ENCODE results near the gene FEZ2.
"Not testable (repeated sequence)": the region's sequence is repeated elsewhere in the genome, so short reads cannot be mapped to it uniquely, and the experiment has no call there.

Gene FEZ2, protein sequence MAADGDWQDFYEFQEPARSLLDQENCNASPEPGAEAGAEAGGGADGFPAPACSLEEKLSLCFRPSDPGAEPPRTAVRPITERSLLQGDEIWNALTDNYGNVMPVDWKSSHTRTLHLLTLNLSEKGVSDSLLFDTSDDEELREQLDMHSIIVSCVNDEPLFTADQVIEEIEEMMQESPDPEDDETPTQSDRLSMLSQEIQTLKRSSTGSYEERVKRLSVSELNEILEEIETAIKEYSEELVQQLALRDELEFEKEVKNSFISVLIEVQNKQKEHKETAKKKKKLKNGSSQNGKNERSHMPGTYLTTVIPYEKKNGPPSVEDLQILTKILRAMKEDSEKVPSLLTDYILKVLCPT

GRCh38 chr2:36597532-36598377, at the start of gene FEZ2:
Gene FEZ2 (minus strand): TSS chr2:36598168. CDS start chr2:36598142, 26 bp downstream.
- no peak for DNase-seq

GRCh38 chr2:36634981-36635597, 37.1 kb upstream of the FEZ2 start:
- no peak for DNase-seq

GRCh38 chr2:36633470-36634092, 35.6 kb upstream of the FEZ2 start:
- DNase-seq: no peak

DNA sequence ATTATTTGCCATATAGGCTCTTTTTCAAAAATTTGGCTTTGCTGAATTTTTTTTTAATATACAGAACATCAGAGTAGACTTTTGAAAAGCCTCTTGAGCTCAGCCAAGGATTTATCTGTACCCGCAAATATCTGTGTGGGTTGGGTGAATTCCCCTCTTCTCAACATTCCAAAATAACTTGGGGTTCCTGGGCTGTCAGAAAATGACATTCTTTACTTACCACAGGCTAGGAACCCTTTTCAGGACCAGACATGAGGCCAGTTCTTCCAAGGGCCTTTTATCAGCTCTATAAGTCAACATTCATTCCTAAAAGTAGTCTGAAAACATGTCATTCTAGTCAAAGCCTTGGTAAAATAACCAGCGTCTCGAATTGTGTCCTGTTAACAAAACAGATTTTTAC, 28.8 kb upstream of the FEZ2 start:
- no peak for DNase-seq

DNA sequence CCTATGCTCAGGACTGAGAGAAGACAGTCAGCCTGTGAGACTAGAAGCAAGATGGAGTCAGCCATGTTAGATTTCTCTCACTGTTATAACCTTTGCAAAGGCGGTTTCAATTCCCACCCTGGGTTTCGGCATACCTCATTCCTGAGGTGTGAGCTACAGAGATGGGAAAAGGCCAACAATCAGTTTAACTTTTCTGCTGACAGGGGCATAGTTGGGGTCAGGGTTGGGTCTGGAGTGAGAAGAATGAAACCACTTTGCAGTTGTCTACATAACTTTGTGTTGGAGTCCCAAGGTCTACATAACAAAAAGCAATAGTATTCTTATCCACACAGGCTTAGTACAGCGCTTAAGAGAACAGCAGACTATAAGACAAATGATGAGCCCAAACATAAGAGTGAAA, 28.1 kb upstream of the FEZ2 start:
- DNase-seq: no peak

DNA sequence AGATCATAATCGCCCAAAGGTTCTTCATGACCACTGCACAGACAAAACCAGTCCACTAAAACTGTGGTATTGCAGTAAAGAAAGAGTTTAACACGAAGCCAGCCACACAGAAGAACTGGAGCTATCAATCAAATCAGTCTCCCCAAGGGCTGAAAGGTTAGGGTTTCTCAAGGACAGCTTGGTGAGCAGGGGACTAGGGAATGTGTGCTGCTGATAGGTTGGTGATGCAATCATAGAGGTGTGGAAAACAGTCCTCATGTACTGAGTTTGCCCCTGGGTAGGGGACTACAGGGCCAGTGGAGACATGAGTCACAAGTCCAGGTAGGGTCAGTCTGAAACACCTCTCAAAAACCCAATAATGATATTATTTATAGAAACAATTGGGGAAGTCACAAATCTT, 27.3 kb upstream of the FEZ2 start:
- DNase-seq: no peak

- no peak for DNase-seq
Observed at GRCh38 chr2:36620321-36620720, 22.4 kb upstream of the FEZ2 start.

DNA sequence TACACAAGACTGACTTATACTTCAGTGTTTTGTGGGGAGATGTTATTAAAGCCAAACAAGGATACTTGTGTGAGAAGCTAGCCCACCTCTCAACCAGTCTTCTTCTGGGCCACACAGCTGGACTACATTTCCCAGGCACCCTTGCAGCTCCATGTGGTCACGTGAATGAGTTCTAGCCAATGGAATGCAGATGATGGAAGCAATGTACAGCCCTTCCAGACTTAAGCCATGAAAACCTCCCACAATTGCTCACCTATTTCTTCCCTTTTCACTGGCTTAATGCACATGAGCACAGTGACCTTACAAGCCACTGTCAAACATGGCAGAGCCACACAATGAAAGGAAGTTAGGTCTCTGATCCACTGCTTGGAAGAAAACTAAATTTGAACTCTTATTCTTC, 20.4 kb upstream of the FEZ2 start:
- no peak for DNase-seq

DNA sequence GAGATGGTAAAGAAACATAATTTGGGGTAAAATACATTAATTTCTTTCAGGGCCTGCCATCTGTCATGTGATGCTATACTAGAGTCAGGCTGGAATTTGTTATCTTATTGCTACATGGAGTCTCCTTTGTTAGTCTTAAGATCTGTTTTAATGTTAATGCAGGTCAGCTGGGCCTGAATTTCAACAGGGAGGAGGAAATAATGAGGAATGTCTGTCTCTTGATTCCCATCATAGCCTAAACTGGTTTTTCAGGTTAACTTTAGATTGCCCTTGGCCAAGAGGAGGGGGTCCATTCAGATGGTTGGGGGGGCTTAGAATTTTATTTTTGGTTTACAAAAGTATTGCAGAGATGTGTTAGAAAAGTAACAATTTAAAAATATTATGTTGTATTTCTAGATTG, 19.0 kb upstream of the FEZ2 start:
- DNase-seq: no peak

- DNase-seq: no peak
Observed at GRCh38 chr2:36615222-36615621, 17.3 kb upstream of the FEZ2 start.

DNA sequence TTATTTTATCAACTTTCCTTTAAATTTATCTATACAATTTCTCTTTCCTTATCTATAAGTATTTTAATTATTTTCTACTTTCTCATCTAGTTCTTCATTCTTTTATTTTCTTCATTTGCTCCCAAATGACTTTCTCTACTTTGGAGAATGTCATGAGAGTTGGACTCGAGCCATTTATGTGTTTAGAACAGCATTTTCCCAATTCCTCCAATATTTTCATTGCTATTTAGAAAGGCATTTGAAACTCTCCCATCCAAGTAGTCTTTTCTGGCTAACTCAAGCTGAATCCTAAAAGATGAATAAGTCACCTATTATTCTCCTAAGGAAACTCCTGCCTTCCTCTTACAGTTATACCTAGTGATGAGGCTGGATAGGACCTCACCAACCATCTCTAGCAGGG, 15.8 kb upstream of the FEZ2 start:
- no peak for DNase-seq

DNA sequence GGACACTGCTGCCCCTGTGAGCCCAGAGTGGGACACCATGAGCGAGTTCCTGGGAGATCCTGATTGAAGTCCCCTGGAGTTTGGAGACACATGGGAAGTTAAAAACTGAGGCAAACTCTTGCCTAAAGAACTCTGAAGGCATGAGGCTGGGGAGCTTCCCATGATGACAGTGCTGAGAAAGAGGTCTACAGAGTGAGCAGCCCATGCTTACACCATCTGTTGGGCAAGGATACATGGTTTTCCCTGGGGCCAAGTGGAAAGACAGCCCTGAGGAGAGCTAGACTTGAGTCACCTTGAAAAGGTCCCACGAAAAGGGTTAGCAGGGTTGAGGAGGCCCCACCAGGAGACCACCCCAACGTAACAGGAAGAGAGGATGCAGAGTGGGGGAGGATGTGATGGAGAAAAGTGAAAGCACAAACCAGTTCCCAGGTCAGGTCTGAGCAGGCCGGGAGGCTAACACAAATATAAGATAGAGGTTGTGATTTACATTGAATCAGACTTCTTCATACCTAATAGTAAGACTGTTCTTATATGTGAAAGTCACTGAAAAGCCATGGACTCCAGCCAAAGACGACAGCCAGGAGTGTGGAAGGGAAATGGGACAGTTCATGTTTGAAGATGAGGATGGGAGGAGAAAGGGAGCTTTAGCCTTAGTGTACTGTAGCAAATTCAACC, 13.5 kb upstream of the FEZ2 start:
- no peak for DNase-seq

GRCh38 chr2:36609507-36609906, 11.5 kb upstream of the FEZ2 start:
- DNase-seq: no peak

DNA sequence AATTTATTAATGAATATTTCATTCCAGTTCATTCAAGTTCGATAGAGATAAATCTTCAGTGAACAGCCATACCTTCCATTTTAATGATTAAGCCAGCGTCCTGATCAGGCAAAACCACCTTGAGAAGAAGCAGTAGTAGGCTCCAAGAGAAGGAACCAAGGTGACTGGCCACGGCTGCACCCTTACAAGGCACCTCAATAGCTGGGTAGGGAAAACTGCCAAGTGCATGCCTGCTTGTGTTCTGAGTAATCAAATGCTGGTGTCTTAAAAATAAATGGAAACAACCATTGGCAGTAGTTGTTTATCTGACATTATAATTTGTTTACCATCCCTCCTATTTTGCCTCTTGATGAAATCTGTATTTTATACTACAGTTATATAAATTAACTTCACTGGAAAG, 10.0 kb upstream of the FEZ2 start:
- no peak for DNase-seq

- no peak for DNase-seq
Observed at GRCh38 chr2:36606925-36607324, 9.0 kb upstream of the FEZ2 start.

GRCh38 chr2:36605273-36605672, 7.3 kb upstream of the FEZ2 start:
- DNase-seq: no peak

- DNase-seq: not testable (repeated sequence)
Observed at GRCh38 chr2:36603629-36604028, 5.7 kb upstream of the FEZ2 start.

DNA sequence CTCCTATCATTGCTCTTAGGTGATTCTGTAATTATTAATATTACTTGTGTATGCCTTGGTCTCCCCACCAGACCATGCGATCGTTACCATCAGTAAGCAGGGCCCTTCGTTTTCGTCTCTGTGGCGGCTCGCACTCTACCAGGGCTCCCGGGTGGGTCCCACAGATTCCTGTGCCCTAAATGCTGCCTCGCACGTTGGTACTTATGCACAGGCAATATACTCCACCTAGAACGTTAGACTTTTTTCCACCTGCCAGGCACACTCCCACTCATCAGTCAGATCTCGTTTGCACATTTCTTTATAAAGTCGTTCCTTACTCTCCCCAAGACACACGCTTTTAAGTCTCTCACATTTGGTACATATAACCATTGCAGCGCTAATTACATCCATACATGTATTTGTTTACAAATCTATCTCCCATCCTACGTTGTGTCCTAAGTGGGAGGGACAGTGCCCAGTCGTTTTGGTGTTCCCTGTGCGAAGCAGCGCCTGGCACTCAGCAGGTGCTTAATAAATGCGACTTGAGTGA, 901 bp downstream of the FEZ2 start:
- no peak for DNase-seq

DNA sequence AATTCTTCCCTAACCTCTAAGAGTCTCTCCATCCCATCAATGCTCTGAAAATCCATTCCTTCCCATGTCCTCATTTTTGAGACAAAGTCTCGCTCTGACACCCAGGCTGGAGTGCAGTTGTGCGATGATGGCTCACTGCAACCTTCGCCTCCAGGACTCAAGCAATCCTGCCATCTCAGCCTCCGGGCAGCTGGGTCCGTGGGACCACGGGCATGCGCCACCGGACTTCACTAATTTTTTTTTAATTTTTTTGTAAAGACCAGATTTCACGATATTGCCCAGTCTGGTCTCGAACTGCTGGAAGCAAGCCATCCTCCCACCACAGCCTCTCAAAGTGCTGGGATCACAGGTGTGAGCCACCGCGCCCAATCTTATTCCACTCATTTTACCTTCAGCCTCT, 1.6 kb downstream of the FEZ2 start:
- no peak for DNase-seq

GRCh38 chr2:36594849-36595248, 3.1 kb downstream of the FEZ2 start:
- no peak for DNase-seq

DNA sequence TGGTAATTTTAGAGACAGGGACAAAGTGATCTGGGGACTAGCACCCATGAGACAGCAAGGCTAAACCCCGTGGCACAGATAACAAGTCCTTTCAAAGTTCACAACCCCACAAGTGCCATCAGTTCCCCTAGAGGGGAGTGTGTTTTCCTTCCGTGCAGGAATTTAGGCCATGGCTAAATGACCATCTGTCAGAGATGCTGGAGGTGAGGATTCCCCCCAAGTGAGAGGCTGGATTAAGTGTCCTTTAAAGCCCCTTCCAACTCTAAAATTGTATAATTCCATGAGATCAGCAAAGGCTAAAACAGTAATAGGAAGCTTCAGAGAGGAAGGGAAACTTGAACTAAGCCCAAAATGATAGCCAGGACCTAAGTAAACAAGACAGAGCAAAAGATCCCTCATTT, 8.7 kb downstream of the FEZ2 start:
- no peak for DNase-seq

DNA sequence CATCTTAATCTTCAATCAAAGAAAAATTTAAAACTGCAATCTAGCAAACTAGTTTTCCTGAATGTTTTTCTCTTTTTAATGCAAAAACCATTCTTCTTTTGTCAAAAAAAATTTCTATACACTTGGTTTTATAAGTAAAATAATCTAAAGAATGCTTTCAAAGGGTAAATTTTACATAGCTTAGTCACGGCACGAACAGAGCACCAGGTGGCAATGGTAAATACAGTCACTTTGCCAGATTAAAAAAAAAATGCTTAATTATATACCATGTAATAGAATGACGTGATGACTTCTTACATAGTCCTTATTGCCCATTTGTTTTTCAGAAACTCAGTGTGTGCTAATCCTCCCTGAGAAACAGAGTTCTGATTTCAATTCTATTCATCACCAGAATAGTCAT, 10.4 kb downstream of the FEZ2 start:
- DNase-seq: no peak

DNA sequence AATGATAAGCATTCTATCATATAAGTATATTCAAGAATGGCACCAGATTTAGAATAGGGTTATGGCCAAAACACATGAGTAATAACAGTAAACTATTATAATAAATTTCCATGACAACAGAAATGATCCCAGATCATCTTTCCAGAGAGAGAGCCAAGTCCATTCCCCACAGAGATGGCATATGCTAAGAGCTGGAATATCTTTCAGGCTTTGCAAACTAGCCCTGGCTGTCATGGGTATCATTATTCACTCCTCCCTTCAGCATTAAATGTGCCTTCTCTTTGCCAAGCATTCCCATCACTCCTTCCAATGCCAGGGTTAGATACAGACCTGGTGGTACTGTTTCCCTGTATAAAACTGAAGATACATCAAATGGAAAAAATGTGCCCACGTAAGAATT, 10.9 kb downstream of the FEZ2 start:
- no peak for DNase-seq

Measured in SIG-M5 (cell line).